ENCODE data around the gene PLEKHA1.

PLEKHA1 gene

GRCh38 chr10:122347170-122347841, 27.2 kb upstream of the PLEKHA1 start:
- DNase-seq = no peak

- DNase-seq = no peak
These were observed 26.0 kb upstream of the PLEKHA1 start for GRCh38 chr10:122348512-122348911.

- no peak for DNase-seq
These were observed 25.6 kb upstream of the PLEKHA1 start for GRCh38 chr10:122348935-122349361.

GRCh38 chr10:122349758-122350369, 24.6 kb upstream of the PLEKHA1 start:
- no peak for DNase-seq

GRCh38 chr10:122350893-122351292, 23.6 kb upstream of the PLEKHA1 start:
- no peak for DNase-seq

GRCh38 chr10:122352817-122353525, 21.5 kb upstream of the PLEKHA1 start:
- DNase-seq = no peak

GRCh38 chr10:122354383-122354782, 20.1 kb upstream of the PLEKHA1 start:
- no peak for DNase-seq

GRCh38 chr10:122357685-122358084, 16.8 kb upstream of the PLEKHA1 start:
- no peak for DNase-seq

- DNase-seq = no peak
These were observed 14.9 kb upstream of the PLEKHA1 start for GRCh38 chr10:122359621-122360020.

- DNase-seq = no peak
These were observed 13.5 kb upstream of the PLEKHA1 start for GRCh38 chr10:122361046-122361445.

- DNase-seq = no peak
These were observed 12.4 kb upstream of the PLEKHA1 start for GRCh38 chr10:122362031-122362592.

GRCh38 chr10:122362621-122363020, 11.9 kb upstream of the PLEKHA1 start:
- DNase-seq = no peak

GRCh38 chr10:122363311-122363710, 11.2 kb upstream of the PLEKHA1 start:
- no peak for DNase-seq

GRCh38 chr10:122363722-122364463, 10.6 kb upstream of the PLEKHA1 start:
- no peak for DNase-seq

GRCh38 chr10:122368502-122369254, 5.8 kb upstream of the PLEKHA1 start:
- DNase-seq = no peak

- DNase-seq = no peak
These were observed 1.4 kb upstream of the PLEKHA1 start for GRCh38 chr10:122373108-122373507.

- no peak for DNase-seq
These were observed 787 bp upstream of the PLEKHA1 start for GRCh38 chr10:122373721-122374120.

GRCh38 chr10:122374859-122375678, 561 bp downstream of the PLEKHA1 start:
- peak; percentile 61 for DNase-seq

GRCh38 chr10:122375679-122376160, 1.2 kb downstream of the PLEKHA1 start:
- DNase-seq = no peak

- no peak for DNase-seq
These were observed 2.0 kb downstream of the PLEKHA1 start for GRCh38 chr10:122376364-122376961.

GRCh38 chr10:122379041-122379440, 4.5 kb downstream of the PLEKHA1 start:
- DNase-seq = no peak
